ENCODE results near the gene ERC1.
"Not testable (repeated sequence)": the region's sequence is repeated elsewhere in the genome, so short reads cannot be mapped to it uniquely, and the experiment has no call there.

ERC1 gene

GRCh38 chr12:1250641-1251040, 259.6 kb downstream of the ERC1 start:
- DNase-seq (ENCODE audit: low read depth in 1 of 2, low spot score in 1 of 2): no peak
- Histone ChIP-seq H3K4me3 (replicated peaks; ENCODE audit: insufficient read depth, low read length) (no peak overlapping the region), H3K27ac (replicated peaks) (no peak overlapping the region), H3K27me3 (ENCODE audit: insufficient read depth, poor library complexity, severe bottlenecking) (no peaks in the 10 kb centered on the region)
- TF ChIP-seq CTCF (IDR thresholded peaks at IDR 0.05; ENCODE audit: insufficient read depth, low read length): no peak
- TF ChIP-seq REST (IDR thresholded peaks at IDR 0.05; ENCODE audit: insufficient replicate concordance, low read depth): no peak
- no peak for TF ChIP-seq SPI1 (IDR thresholded peaks at IDR 0.05; ENCODE audit: borderline replicate concordance, low read depth)
- TF ChIP-seq GABPA (IDR thresholded peaks at IDR 0.05; ENCODE audit: low read depth): no peak
- no peak for TF ChIP-seq POLR2AphosphoS5 (IDR thresholded peaks at IDR 0.05; ENCODE audit: low read depth)

GRCh38 chr12:1252758-1253157, 261.7 kb downstream of the ERC1 start:
- no peaks in the 10 kb centered on the region for H3K27me3 ChIP-seq (ENCODE audit: insufficient read depth, poor library complexity, severe bottlenecking)
- TF ChIP-seq POLR2AphosphoS5 (IDR thresholded peaks at IDR 0.05; ENCODE audit: low read depth): no peak
- TF ChIP-seq REST (IDR thresholded peaks at IDR 0.05; ENCODE audit: insufficient replicate concordance, low read depth): no peak
- no peak for TF ChIP-seq SPI1 (IDR thresholded peaks at IDR 0.05; ENCODE audit: borderline replicate concordance, low read depth)
- TF ChIP-seq CTCF (IDR thresholded peaks at IDR 0.05; ENCODE audit: insufficient read depth, low read length): no peak
- no peak for TF ChIP-seq GABPA (IDR thresholded peaks at IDR 0.05; ENCODE audit: low read depth)
- no peak overlapping the region for H3K4me3 ChIP-seq (replicated peaks; ENCODE audit: insufficient read depth, low read length)
- H3K27ac ChIP-seq (replicated peaks): no peak overlapping the region
- DNase-seq (ENCODE audit: low read depth in 1 of 2, low spot score in 1 of 2): no peak

- not testable (repeated sequence) for H3K4me3 ChIP-seq (replicated peaks; ENCODE audit: insufficient read depth, low read length); DNase-seq (ENCODE audit: low read depth in 1 of 2, low spot score in 1 of 2); H3K27me3 ChIP-seq (ENCODE audit: insufficient read depth, poor library complexity, severe bottlenecking); H3K27ac ChIP-seq (replicated peaks)
Measured at GRCh38 chr12:1255125-1255524, 264.1 kb downstream of the ERC1 start.

- not testable (repeated sequence) for H3K4me3 ChIP-seq (replicated peaks; ENCODE audit: insufficient read depth, low read length); H3K27me3 ChIP-seq (ENCODE audit: insufficient read depth, poor library complexity, severe bottlenecking); DNase-seq (ENCODE audit: low read depth in 1 of 2, low spot score in 1 of 2); H3K27ac ChIP-seq (replicated peaks)
Measured at GRCh38 chr12:1255854-1256253, 264.8 kb downstream of the ERC1 start.

- no peak for DNase-seq (ENCODE audit: low read depth in 1 of 2, low spot score in 1 of 2)
- no peak overlapping the region for H3K27ac ChIP-seq (replicated peaks)
- H3K27me3 ChIP-seq (ENCODE audit: insufficient read depth, poor library complexity, severe bottlenecking): no peaks in the 10 kb centered on the region
- no peak for TF ChIP-seq SPI1 (IDR thresholded peaks at IDR 0.05; ENCODE audit: borderline replicate concordance, low read depth)
- no peak for TF ChIP-seq GABPA (IDR thresholded peaks at IDR 0.05; ENCODE audit: low read depth)
- TF ChIP-seq POLR2AphosphoS5 (IDR thresholded peaks at IDR 0.05; ENCODE audit: low read depth): no peak
- H3K4me3 ChIP-seq (replicated peaks; ENCODE audit: insufficient read depth, low read length): no peak overlapping the region
Measured at GRCh38 chr12:1256285-1256684, 265.3 kb downstream of the ERC1 start.
